Karpas-422 (cell line): Measurements from ENCODE around the gene MEIKIN. TPM values are rescaled to one million over a fixed set of nuclear protein-coding genes. Genes with fewer than 3 reads are reported as not detected.
"Not testable (repeated sequence)": the region's sequence is repeated elsewhere in the genome, so short reads cannot be mapped to it uniquely, and the experiment has no call there.

ENCODE experiments used
- DNase-seq: peaks from one replicate; pipeline ENCODE4 v3.0.0-alpha.2; 2015
- H2AFZ ChIP-seq: fragments of 200-600 bp; sonication (generic); 2 replicates; pipeline ENCODE4 v1.6.1; 2014; ENCODE audit warnings: antibody characterized with exemption, low read length, mixed read lengths
- H3K27ac ChIP-seq: fragments of 200-600 bp; sonication (generic); 2 replicates; pipeline ENCODE4 v1.5.1; 2014; ENCODE audit warnings: mild to moderate bottlenecking, low read length, moderate library complexity
- H3K27me3 ChIP-seq: fragments of 200-600 bp; sonication (generic); 2 replicates; pipeline ENCODE4 v1.6.1; 2014; ENCODE audit warnings: low read length, mixed read lengths
- H3K36me3 ChIP-seq: fragments of 200-600 bp; sonication (generic); 2 replicates; pipeline ENCODE4 v1.6.1; 2014; ENCODE audit warnings: low read length, mixed read lengths; ENCODE audit not compliant: insufficient read depth
- H3K4me1 ChIP-seq: fragments of 200-600 bp; sonication (generic); 2 replicates; pipeline ENCODE4 v1.6.1; 2014; ENCODE audit warnings: mild to moderate bottlenecking, low read length, mixed read lengths
- H3K4me2 ChIP-seq: fragments of 200-600 bp; sonication (generic); 2 replicates; pipeline ENCODE4 v1.6.1; 2014; ENCODE audit warnings: low read length, low read depth, mild to moderate bottlenecking; ENCODE audit not compliant: poor library complexity, severe bottlenecking
- H3K4me3 ChIP-seq: fragments of 200-600 bp; sonication (generic); 2 replicates; pipeline ENCODE4 v1.5.1; 2014; ENCODE audit warnings: mild to moderate bottlenecking, antibody characterized with exemption, low read length, mixed read lengths
- H3K79me2 ChIP-seq: fragments of 200-600 bp; sonication (generic); 2 replicates; pipeline ENCODE4 v1.6.1; 2014; ENCODE audit warnings: mild to moderate bottlenecking, low read length, mixed read lengths
- H3K9ac ChIP-seq: fragments of 200-600 bp; sonication (generic); 2 replicates; pipeline ENCODE4 v1.6.0; 2014; ENCODE audit warnings: low read length
- H3K9me2 ChIP-seq: fragments of 200-600 bp; sonication (generic), shearing (Covaris generic); replicated peaks from 2 replicates; pipeline ENCODE4 v1.6.0; 2014; ENCODE audit warnings: mild to moderate bottlenecking, low read length, moderate library complexity; ENCODE audit not compliant: insufficient read depth
- H3K9me3 ChIP-seq: fragments of 300-700, 200-600 bp; sonication (generic); 2 replicates; pipeline ENCODE4 v1.6.1; 2014; ENCODE audit warnings: low read length, mixed read lengths
- H4K20me1 ChIP-seq: fragments of 200-600 bp; sonication (generic); 2 replicates; pipeline ENCODE4 v1.6.1; 2014; ENCODE audit warnings: mild to moderate bottlenecking, antibody characterized with exemption, low read length, low read depth; ENCODE audit not compliant: insufficient read depth
- total RNA-seq: library from RNA; depleted of rRNA; stranded (reverse); fragments of >200 nt; shearing (Covaris generic); gene quantifications from 2 replicates; pipeline ENCODE4 v1.2.3, GENCODE V29; 2014; ENCODE audit warnings: low replicate concordance

The MEIKIN gene
- total RNA-seq, 1 experiment from 2014 or later, result not detected

- not testable (repeated sequence) for H3K9ac ChIP-seq, H2AFZ ChIP-seq, H3K4me1 ChIP-seq, H3K27me3 ChIP-seq, H3K9me2 ChIP-seq, DNase-seq, H3K27ac ChIP-seq, H3K79me2 ChIP-seq, H3K9me3 ChIP-seq, H3K4me2 ChIP-seq, H4K20me1 ChIP-seq, H3K36me3 ChIP-seq, H3K4me3 ChIP-seq
Observed at GRCh38 chr5:131832702-131833101, 112.8 kb downstream of the MEIKIN start.

DNA sequence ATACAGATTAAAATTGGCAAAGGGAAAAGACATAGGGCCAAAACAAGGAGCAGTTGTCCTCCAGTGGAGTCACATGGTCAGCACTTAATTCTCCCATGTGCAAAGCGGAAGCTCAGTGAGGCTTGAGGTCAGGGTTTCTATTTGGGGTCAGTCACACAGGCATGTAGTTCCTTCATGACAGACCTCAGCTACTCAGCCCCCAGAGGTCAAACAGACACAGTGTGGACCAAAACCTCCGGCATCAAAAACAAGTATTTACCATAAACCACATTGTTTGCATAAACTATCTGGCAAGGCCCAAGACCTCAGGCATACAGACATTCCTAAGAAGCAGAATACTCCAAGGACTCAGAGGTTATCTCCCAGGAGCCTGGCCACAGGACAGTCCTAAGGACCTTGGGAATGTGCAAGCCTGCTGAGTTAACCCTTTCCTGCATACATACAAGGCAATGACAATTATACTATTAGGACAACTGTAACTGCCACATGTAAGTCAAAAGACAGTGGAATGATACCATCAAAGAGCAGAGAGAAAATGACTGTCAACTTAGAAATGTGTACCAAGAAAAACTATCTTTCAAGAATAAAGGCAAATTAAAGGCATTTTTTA is 120.0 kb downstream of the MEIKIN start:
- no peak overlapping the region for H3K27ac ChIP-seq
- H2AFZ ChIP-seq, result no peak overlapping the region

DNA sequence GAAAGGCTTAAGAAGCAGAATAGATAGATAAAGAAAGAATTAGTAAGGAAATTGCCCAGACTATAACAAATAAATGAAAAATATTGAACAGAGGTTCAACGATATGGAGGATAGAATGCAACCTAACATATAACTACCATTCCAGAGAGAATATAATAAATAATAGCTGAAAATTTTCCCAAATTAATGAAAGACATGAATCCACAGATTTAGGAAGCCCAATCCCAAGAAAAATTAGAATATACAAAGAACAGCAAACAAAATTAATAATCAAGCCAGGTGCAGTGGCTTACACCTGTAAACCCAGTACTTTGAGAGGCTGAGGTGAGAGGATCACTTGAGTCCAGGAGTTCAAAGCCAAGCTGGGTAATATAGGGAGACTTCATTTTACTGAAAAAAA is 120.8 kb downstream of the MEIKIN start:
- no peak overlapping the region for H3K27ac ChIP-seq
- no peaks in the 10 kb centered on the region for H3K27me3 ChIP-seq
- H3K4me2 ChIP-seq, result no peak overlapping the region
- no peaks in the 10 kb centered on the region for H3K9me2 ChIP-seq
- no peaks in the 10 kb centered on the region for H3K9me3 ChIP-seq
- no peaks in the 10 kb centered on the region for H3K4me1 ChIP-seq
- H4K20me1 ChIP-seq, result no peaks in the 10 kb centered on the region
- H3K9ac ChIP-seq, result no peak overlapping the region
- H3K4me3 ChIP-seq, result no peak overlapping the region
- H3K36me3 ChIP-seq, result no peaks in the 10 kb centered on the region
- H3K79me2 ChIP-seq, result no peaks in the 10 kb centered on the region
- no peak for DNase-seq
- H2AFZ ChIP-seq, result no peak overlapping the region

More for the DNA sequence above, 120.0 kb downstream of the MEIKIN start:
- no peaks in the 10 kb centered on the region for H4K20me1 ChIP-seq
- H3K27me3 ChIP-seq, result no peaks in the 10 kb centered on the region
- H3K4me3 ChIP-seq, result no peak overlapping the region
- H3K79me2 ChIP-seq, result no peaks in the 10 kb centered on the region
- no peak overlapping the region for H3K9ac ChIP-seq
- 0 out of 2 replicates have a peak, but pooled peaks cover 2% of the 10 kb centered on the region for H3K9me2 ChIP-seq
- no peak for DNase-seq
- H3K9me3 ChIP-seq, result no peaks in the 10 kb centered on the region
- H3K4me1 ChIP-seq, result no peaks in the 10 kb centered on the region
- no peak overlapping the region for H3K4me2 ChIP-seq
- H3K36me3 ChIP-seq, result no peaks in the 10 kb centered on the region

GRCh38 chr5:131821221-131821620 is 124.2 kb downstream of the MEIKIN start:
- Histone ChIP-seq H3K4me1 (peaks cover 8% of the 10 kb centered on the region), H3K27me3 (no peaks in the 10 kb centered on the region), H2AFZ (no peak overlapping the region), H3K79me2 (no peaks in the 10 kb centered on the region), H3K4me3 (no peak overlapping the region), H3K27ac (no peak overlapping the region), H3K9me3 (no peaks in the 10 kb centered on the region), H3K4me2 (no peak overlapping the region), H3K9ac (no peak overlapping the region), H3K9me2 (no peaks in the 10 kb centered on the region), H3K36me3 (no peaks in the 10 kb centered on the region), H4K20me1 (no peaks in the 10 kb centered on the region)
- no peak for DNase-seq

DNA sequence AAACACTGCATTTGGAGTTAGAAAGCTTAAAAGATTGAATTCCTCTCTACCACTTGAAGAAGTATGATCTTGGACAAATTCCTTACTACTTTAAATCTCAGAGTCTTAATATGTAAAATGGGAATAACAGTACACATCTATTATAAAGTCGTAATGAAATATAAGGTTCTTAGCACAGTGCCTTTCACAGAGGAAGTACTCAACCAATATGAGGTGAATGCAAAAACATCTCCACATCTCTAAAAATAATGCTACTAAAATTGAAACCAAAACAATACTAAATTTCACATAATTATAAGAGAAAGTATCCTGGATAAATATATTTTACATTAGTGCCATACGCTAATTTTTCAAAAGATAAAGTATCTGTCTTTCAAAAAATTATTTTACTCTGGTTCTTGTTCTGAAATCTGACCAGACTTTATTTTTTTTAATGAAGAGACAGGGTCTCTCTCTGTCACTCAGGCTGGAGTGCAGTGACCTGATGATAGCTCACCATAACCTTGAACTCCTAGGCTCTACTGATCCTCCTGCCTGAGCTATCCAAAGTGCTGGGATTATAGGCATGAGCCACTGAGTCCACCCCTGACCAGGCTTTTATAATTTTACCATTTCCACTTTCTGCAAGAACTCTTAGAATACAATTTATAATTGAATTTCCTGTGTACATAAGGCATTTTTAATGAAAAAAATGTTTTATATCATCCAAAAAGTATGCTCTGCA is 127.3 kb downstream of the MEIKIN start:
- no peaks in the 10 kb centered on the region for H3K79me2 ChIP-seq
- H2AFZ ChIP-seq, result no peak overlapping the region
- H3K4me3 ChIP-seq, result no peak overlapping the region
- no peaks in the 10 kb centered on the region for H3K9me3 ChIP-seq
- H4K20me1 ChIP-seq, result no peaks in the 10 kb centered on the region
- H3K4me1 ChIP-seq, result peaks cover 8% of the 10 kb centered on the region
- no peak overlapping the region for H3K4me2 ChIP-seq
- H3K9ac ChIP-seq, result no peak overlapping the region
- H3K27me3 ChIP-seq, result no peaks in the 10 kb centered on the region
- H3K36me3 ChIP-seq, result no peaks in the 10 kb centered on the region
- H3K27ac ChIP-seq, result no peak overlapping the region
- no peak for DNase-seq
- no peaks in the 10 kb centered on the region for H3K9me2 ChIP-seq

- Histone ChIP-seq H3K36me3 (no peaks in the 10 kb centered on the region), H3K27me3 (no peaks in the 10 kb centered on the region), H4K20me1 (no peaks in the 10 kb centered on the region), H3K4me3 (no peak overlapping the region), H2AFZ (no peak overlapping the region), H3K9ac (no peak overlapping the region), H3K9me3 (no peaks in the 10 kb centered on the region), H3K27ac (no peak overlapping the region), H3K79me2 (no peaks in the 10 kb centered on the region), H3K4me1 (peaks cover 11% of the 10 kb centered on the region), H3K9me2 (no peaks in the 10 kb centered on the region), H3K4me2 (no peak overlapping the region)
- DNase-seq, result no peak
Observed at GRCh38 chr5:131814990-131815389, 130.5 kb downstream of the MEIKIN start.

- Histone ChIP-seq H3K79me2 (no peaks in the 10 kb centered on the region), H3K9me3 (no peaks in the 10 kb centered on the region), H2AFZ (no peak overlapping the region), H3K27ac (no peak overlapping the region), H3K4me1 (peaks cover 3% of the 10 kb centered on the region; the same call in 1 of the 2 replicates), H3K4me2 (no peak overlapping the region), H3K36me3 (no peaks in the 10 kb centered on the region), H3K9ac (no peak overlapping the region), H3K27me3 (no peaks in the 10 kb centered on the region), H3K9me2 (no peaks in the 10 kb centered on the region), H3K4me3 (no peak overlapping the region), H4K20me1 (no peaks in the 10 kb centered on the region)
- no peak for DNase-seq
Observed at GRCh38 chr5:131812371-131813160, 132.9 kb downstream of the MEIKIN start.
